ENCODE data around the gene SLC6A13.

- no peak for TF ChIP-seq CTCF (IDR thresholded peaks at IDR 0.05)
- TF ChIP-seq POLR2AphosphoS5 (IDR thresholded peaks at IDR 0.05), result no peak
These were observed 7.7 kb downstream of the SLC6A13 start for GRCh38 chr12:254912-255311.
